PFSK-1 (cell line): ENCODE measurements around the gene OR2C3.

ENCODE experiments used
- FOXP2 ChIP-seq: optimal IDR thresholded peaks from 2 replicates; pipeline ENCODE3; 2011; ENCODE audit warnings: borderline replicate concordance, control low read depth, inconsistent platforms; ENCODE audit not compliant: insufficient read depth; ENCODE audit errors: extremely low read length, extremely low read depth
- POLR2AphosphoS5 ChIP-seq: IDR thresholded peaks from 2 replicates; pipeline ENCODE4 v1.6.1; 2012; ENCODE audit warnings: low read depth, mild to moderate bottlenecking, control low read depth, low read length, moderate library complexity
- REST ChIP-seq, 2 experiments: IDR thresholded peaks; 2 replicates each; pipeline versions ENCODE4 v1.6.1 to v1.8.0; 2011 to 2012; ENCODE audit warnings: low read depth in 2 of 2, low read length in 2 of 2, control low read depth in 1 of 2, inconsistent platforms in 1 of 2, mild to moderate bottlenecking in 1 of 2, moderate library complexity in 1 of 2; ENCODE audit not compliant: insufficient read depth in 1 of 2

GRCh38 chr1:247557926-247558674, 21.9 kb upstream of the OR2C3 start:
- TF ChIP-seq POLR2AphosphoS5 (no peak), FOXP2 (no peak), REST (IDR thresholded peaks at IDR 0.05; ENCODE audit: insufficient read depth in 1 of 2, low read depth in 2 of 2, low read length in 2 of 2) (no peak)
